Erythroblast (primary cell): Measurements from ENCODE around the gene POLR3GL.

Source experiments
- GATA1 ChIP-seq: IDR thresholded peaks from 2 replicates; pipeline ENCODE4 v1.6.1; 2011; ENCODE audit warnings: low read depth, mild to moderate bottlenecking, control low read depth, low read length, moderate library complexity
- POLR2A ChIP-seq: IDR thresholded peaks from 2 replicates; pipeline ENCODE4 v1.6.1; 2011; ENCODE audit warnings: mild to moderate bottlenecking, low read length

- TF ChIP-seq POLR2A (no peak), GATA1 (no peak)
These were observed 17.7 kb downstream of the POLR3GL start for GRCh38 chr1:145982010-145982723.
